ENCODE results near the gene ARHGEF40. TPM values are rescaled to one million over a fixed set of nuclear protein-coding genes. Genes with fewer than 3 reads are reported as not detected.

Gene ARHGEF40
- total and polyA plus RNA-seq, 10 of the 15 experiments (the other 5 are each of a cell fraction or from before 2014, with no cell fraction given) = 0.03 to 0.31 (median 0.08) TPM; not detected in 2

GRCh38 chr14:21112255-21112654 is 42.2 kb downstream of the ARHGEF40 start (continued):
- no peak for TF ChIP-seq E2F8 (IDR thresholded peaks at IDR 0.05; ENCODE audit: low read depth, partially characterized antibody)
- no peak for TF ChIP-seq BHLHE40 (IDR thresholded peaks at IDR 0.05; ENCODE audit: borderline replicate concordance in 1 of 2, low read depth in 2 of 2, low read length in 1 of 2)
- TF ChIP-seq IKZF2 (IDR thresholded peaks at IDR 0.05) = no peak
- TF ChIP-seq SMAD5 (IDR thresholded peaks at IDR 0.05; ENCODE audit: low read depth) = no peak
- no peak for TF ChIP-seq YBX1 (IDR thresholded peaks at IDR 0.05)
- no peak for TF ChIP-seq JUND (IDR thresholded peaks at IDR 0.05; ENCODE audit: low read depth, low read length)
- no peak for TF ChIP-seq MYC (IDR thresholded peaks at IDR 0.05; ENCODE audit: insufficient read depth, insufficient read length, insufficient replicate concordance, low read length, severe bottlenecking)
- TF ChIP-seq ZNF217 (IDR thresholded peaks at IDR 0.05) = no peak
- TF ChIP-seq ZNF592 (IDR thresholded peaks at IDR 0.05) = no peak

Measured in GM12878 (cell line).